Parathyroid adenoma (tissue), 2 donors: ENCODE data around the gene MLPH.

Source experiments
- H2AFZ ChIP-seq: fragments of 300-600 bp; sonication (generic); one replicate; pipeline ENCODE4 v1.7.0; 2017; ENCODE audit warnings: antibody characterized with exemption, mild to moderate bottlenecking
- H3K27ac ChIP-seq: fragments of 300-600 bp; sonication (generic); one replicate; pipeline ENCODE4 v1.7.0; 2017
- H3K27me3 ChIP-seq: fragments of 300-600 bp; sonication (generic); one replicate; pipeline ENCODE4 v1.7.0; 2017; ENCODE audit warnings: low read length; ENCODE audit not compliant: control insufficient read depth, insufficient read depth
- H3K36me3 ChIP-seq: fragments of 300-600 bp; sonication (generic); one replicate; pipeline ENCODE4 v1.7.0; 2017; ENCODE audit warnings: low read length; ENCODE audit not compliant: control insufficient read depth, insufficient read depth
- H3K4me1 ChIP-seq: fragments of 300-600 bp; sonication (generic); one replicate; pipeline ENCODE4 v1.7.0; 2017; ENCODE audit warnings: control low read depth
- H3K4me2 ChIP-seq: fragments of 300-600 bp; sonication (generic); one replicate; pipeline ENCODE4 v1.7.0; 2017; ENCODE audit warnings: low read length
- H3K4me3 ChIP-seq: fragments of 300-600 bp; sonication (generic); one replicate; pipeline ENCODE4 v1.7.0; 2017; ENCODE audit warnings: low read depth, low read length
- H3K79me2 ChIP-seq: fragments of 300-600 bp; sonication (generic); one replicate; pipeline ENCODE4 v1.7.0; 2017; ENCODE audit warnings: control low read depth
- H3K9ac ChIP-seq: fragments of 300-600 bp; sonication (generic); one replicate; pipeline ENCODE4 v1.7.0; 2017; ENCODE audit warnings: mild to moderate bottlenecking
- H3K9me3 ChIP-seq: fragments of 300-600 bp; sonication (generic); one replicate; pipeline ENCODE4 v1.7.0; 2017; ENCODE audit warnings: low read length; ENCODE audit not compliant: control insufficient read depth
- CTCF ChIP-seq: fragments of 300-600 bp; sonication (generic); IDR thresholded peaks from one replicate; pipeline ENCODE4 v1.7.0; 2017; ENCODE audit warnings: antibody characterized with exemption, mild to moderate bottlenecking
- donor health status: primary hyperparathyroidism.

Gene MLPH

GRCh38 chr2:237486334-237486818, 675 bp upstream of the MLPH start:
- peak overlapping the region; percentile 84 for H2AFZ ChIP-seq
- H3K4me3 ChIP-seq: peak overlapping the region; percentile 73
- H3K9ac ChIP-seq: no peak overlapping the region
- no peaks in the 10 kb centered on the region for H3K79me2 ChIP-seq
- H3K4me2 ChIP-seq: peak overlapping the region; percentile 92
- no peaks in the 10 kb centered on the region for H3K27me3 ChIP-seq
- TF ChIP-seq CTCF: no peak
- H3K9me3 ChIP-seq: no peaks in the 10 kb centered on the region
- H3K36me3 ChIP-seq: no peaks in the 10 kb centered on the region
- no peak overlapping the region for H3K27ac ChIP-seq
- H3K4me1 ChIP-seq: peaks cover 7% of the 10 kb centered on the region

GRCh38 chr2:237487496-237487895, 445 bp downstream of the MLPH start:
- Histone ChIP-seq H3K9ac (no peak overlapping the region), H3K4me3 (peak overlapping the region; percentile 73)
- no peak for TF ChIP-seq CTCF

GRCh38 chr2:237488295-237488694, 1.2 kb downstream of the MLPH start:
- H2AFZ ChIP-seq: no peak overlapping the region
- no peak overlapping the region for H3K4me3 ChIP-seq
- no peak for TF ChIP-seq CTCF
- no peak overlapping the region for H3K9ac ChIP-seq
- H3K4me1 ChIP-seq: peaks cover 7% of the 10 kb centered on the region
- H3K4me2 ChIP-seq: no peak overlapping the region
- no peaks in the 10 kb centered on the region for H3K27me3 ChIP-seq
- H3K9me3 ChIP-seq: no peaks in the 10 kb centered on the region
- H3K27ac ChIP-seq: no peak overlapping the region
- no peaks in the 10 kb centered on the region for H3K79me2 ChIP-seq
- H3K36me3 ChIP-seq: no peaks in the 10 kb centered on the region

More at GRCh38 chr2:237487496-237487895, 445 bp downstream of the MLPH start:
- H3K9me3 ChIP-seq: no peaks in the 10 kb centered on the region
- H3K4me1 ChIP-seq: peaks cover 7% of the 10 kb centered on the region
- H3K36me3 ChIP-seq: no peaks in the 10 kb centered on the region
- H3K27me3 ChIP-seq: no peaks in the 10 kb centered on the region
- H3K4me2 ChIP-seq: peak overlapping the region; percentile 92
- peak overlapping the region; percentile 84 for H2AFZ ChIP-seq
- no peak overlapping the region for H3K27ac ChIP-seq
- no peaks in the 10 kb centered on the region for H3K79me2 ChIP-seq

- Histone ChIP-seq H3K4me1 (peaks cover 7% of the 10 kb centered on the region), H3K4me2 (peak overlapping the region; percentile 5), H2AFZ (peak overlapping the region; percentile 61), H3K9me3 (no peaks in the 10 kb centered on the region), H3K27me3 (no peaks in the 10 kb centered on the region), H3K9ac (no peak overlapping the region), H3K4me3 (no peak overlapping the region), H3K27ac (peak overlapping the region; percentile 60), H3K79me2 (no peaks in the 10 kb centered on the region), H3K36me3 (no peaks in the 10 kb centered on the region)
- TF ChIP-seq CTCF: no peak
Observed at GRCh38 chr2:237488901-237489860, 2.1 kb downstream of the MLPH start.
